HUDEP-2 (cell line): ENCODE results near the gene G2E3.
"Not testable (repeated sequence)": the region's sequence is repeated elsewhere in the genome, so short reads cannot be mapped to it uniquely, and the experiment has no call there.

Experiments
- DNase-seq, 76 experiments: peaks; one replicate each; lab custom pipeline; 2025; ENCODE audit not compliant: unreplicated experiment in 76 of 76; lab: John Stamatoyannopoulos, UW

G2E3 gene

GRCh38 chr14:30600922-30601918 lies 42.3 kb downstream of the G2E3 start:
- no peak for DNase-seq

DNA sequence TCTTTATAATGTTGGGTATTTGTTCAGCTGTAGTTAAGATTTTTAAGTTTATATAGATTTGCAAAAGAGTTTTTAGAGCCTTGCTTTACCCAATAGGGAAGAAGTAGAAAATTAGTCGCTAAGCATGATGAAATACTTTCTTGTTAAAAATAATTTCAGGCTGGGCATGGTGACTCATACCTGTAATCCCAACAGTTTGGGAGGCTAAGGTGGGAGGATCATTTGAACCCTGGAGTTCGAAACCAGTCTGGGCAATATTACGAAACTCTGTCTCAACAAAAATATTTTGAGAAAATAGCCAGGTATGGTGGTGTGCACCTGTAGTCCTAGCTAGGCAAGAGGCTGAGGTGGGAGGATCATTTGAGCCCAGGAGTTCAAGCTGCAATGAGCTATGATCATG lies 44.4 kb downstream of the G2E3 start:
- DNase-seq: no peak

DNA sequence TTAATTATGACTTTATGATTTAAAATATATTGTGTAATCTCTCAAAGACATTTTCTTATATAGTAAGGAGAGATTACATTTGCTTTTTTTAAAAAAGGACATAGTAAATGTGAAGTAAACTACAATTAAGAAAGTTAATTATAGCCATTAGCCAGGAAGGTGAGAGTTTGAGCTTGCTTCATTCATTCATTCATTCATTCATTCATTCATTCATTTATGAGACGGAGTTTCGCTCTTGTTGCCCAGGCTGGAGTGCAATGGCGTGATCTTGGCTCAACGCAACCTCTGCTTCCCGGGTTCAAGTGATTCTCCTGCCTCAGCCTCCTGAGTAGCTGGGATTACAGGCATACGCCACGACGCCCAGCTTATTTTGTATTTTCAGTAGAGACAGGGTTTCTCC lies 45.7 kb downstream of the G2E3 start:
- not testable (repeated sequence) for DNase-seq

GRCh38 chr14:30607156-30607780 lies 48.3 kb downstream of the G2E3 start:
- no peak for DNase-seq

GRCh38 chr14:30608533-30609006 lies 49.6 kb downstream of the G2E3 start:
- no peak for DNase-seq

GRCh38 chr14:30610787-30611343 lies 51.9 kb downstream of the G2E3 start:
- peak in 55 of 76 experiments; percentile 2 to 62 (median 34) for DNase-seq

DNA sequence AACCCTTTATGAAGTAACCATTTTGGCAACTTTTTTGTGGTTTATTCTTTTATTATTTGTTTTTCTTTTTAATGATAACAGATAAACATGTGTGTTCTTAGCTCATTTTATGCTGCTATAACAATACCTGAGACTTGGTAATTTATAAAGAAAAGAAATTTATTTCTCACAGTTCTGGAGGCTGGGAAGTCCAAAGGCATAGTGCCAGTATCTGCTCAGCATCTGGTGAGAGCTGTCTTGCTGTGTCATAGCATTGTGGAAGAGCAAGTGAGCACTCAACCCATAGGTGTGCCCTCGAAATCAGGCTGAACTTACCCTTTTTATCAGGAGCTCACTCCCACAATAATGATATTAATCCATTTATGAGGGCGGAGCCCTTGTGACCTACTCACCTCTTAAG lies 55.2 kb downstream of the G2E3 start:
- DNase-seq: no peak

DNA sequence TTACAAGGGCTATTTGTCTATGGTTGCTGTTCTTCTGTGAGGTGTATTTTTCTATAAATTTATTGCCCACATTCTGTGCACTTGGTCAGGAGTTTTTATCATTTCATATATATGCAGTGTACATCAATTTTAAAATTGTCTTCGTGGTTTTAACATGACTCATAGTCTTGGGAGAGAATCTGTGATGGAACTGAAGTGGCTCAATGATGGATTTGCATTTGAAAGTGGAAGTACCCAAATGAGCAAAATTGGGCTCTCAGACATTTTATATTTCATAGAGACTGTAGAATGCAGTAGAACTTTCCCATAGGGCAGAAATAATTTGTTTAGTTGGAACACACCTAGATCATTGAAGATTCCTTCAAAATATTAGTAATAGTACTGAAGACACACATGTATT lies 61.2 kb downstream of the G2E3 start:
- DNase-seq: no peak

- peak in 16 of 76 experiments; percentile 2 to 29 (median 20) for DNase-seq
Observed at GRCh38 chr14:30621354-30621939, 62.5 kb downstream of the G2E3 start.

- DNase-seq: peak in 74 of 76 experiments; percentile 48 to 93 (median 85)
Observed at GRCh38 chr14:30621940-30622830, 63.2 kb downstream of the G2E3 start, which contains the start of gene SCFD1. Gene SCFD1, plus strand, starts transcription at chr14:30622319. Its CDS starts 20 bp downstream, at chr14:30622339.

GRCh38 chr14:30623412-30624131 lies 64.6 kb downstream of the G2E3 start:
- no peak for DNase-seq

DNA sequence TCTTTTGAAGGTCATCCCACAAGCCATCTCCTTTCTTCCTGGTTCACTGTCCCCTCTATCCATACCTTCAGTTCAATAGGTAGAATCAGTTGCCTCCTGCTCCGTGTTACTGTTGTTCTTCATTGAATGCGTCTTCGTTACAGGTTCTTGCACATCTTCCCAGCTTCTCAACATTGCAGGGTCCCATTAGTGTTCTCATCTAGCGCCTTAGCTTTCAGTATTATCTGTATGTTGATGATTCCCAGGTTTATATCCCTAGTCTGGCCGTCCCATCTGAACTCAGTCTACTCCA lies 65.1 kb downstream of the G2E3 start:
- no peak for DNase-seq

- DNase-seq: no peak
Observed at GRCh38 chr14:30625533-30625932, 66.6 kb downstream of the G2E3 start.

GRCh38 chr14:30629432-30629831 lies 70.5 kb downstream of the G2E3 start:
- DNase-seq: not testable (repeated sequence)

GRCh38 chr14:30630248-30630647 lies 71.3 kb downstream of the G2E3 start:
- DNase-seq: no peak

DNA sequence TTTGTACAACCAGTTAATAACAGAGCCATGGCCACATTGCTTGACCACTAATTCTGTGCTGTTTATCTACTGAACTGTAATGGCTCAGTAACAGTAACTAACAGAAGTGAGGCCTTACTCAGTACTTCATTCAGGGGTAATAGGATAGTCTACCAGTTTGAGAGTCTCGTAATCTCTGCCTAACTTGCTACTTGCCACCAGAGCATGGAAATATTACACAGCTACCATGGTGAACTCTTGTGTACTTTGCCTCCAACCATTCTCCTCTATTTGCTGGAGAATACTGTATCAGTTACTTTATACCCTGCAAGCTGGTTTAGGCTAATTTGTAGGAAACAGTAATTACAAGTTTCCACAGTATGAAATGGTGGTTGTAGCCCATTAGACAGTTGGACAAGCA lies 73.8 kb downstream of the G2E3 start:
- no peak for DNase-seq

DNA sequence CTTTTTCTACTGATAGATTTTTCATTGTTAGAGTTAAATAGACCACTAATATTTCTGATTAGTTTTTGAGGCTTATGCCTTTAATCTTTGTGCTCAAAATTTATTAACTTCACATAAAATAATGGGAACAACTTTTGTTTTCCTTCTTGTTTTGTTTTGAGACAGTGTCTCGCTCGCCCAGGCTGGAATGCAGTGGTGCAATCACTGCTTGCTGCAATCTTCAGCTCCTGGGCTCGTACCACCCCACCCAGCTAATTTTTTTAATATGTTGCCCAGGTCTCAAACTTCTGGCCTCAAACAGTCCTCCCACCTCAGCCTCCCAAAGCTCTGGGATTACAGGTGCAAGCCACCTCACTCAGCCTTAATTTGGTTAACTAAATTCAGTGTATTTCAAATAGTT lies 80.0 kb downstream of the G2E3 start:
- DNase-seq: no peak

GRCh38 chr14:30641207-30641606 lies 82.2 kb downstream of the G2E3 start:
- no peak for DNase-seq

- DNase-seq: not testable (repeated sequence)
Observed at GRCh38 chr14:30644462-30644861, 85.5 kb downstream of the G2E3 start.
